SU-DHL-6 (cell line): ENCODE data around the gene NKX6-1.

Source experiments
- CTCF ChIP-seq: fragments of 200-600 bp; sonication (generic); IDR thresholded peaks from one replicate; pipeline ENCODE4 v1.5.1; 2017; ENCODE audit warnings: antibody characterized with exemption, mild to moderate bottlenecking, low read length, moderate library complexity; ENCODE audit not compliant: insufficient read depth, poor library complexity, severe bottlenecking
- EZH2phosphoT487 ChIP-seq: fragments of 200-600 bp; sonication (generic), shearing (Covaris generic); conservative IDR thresholded peaks from 2 replicates; pipeline ENCODE4 v1.6.1; 2018; ENCODE audit warnings: mild to moderate bottlenecking, antibody characterized with exemption, low read length, moderate library complexity, mixed read lengths

GRCh38 chr4:84495118-84495793 lies 3.8 kb downstream of the NKX6-1 start:
- TF ChIP-seq CTCF = no peak
- TF ChIP-seq EZH2phosphoT487 = no peak
